Stomach (tissue), 4 donors: ENCODE results near the gene DCAF11.

Experiments
- EP300 ChIP-seq: sonication (generic); formaldehyde crosslinking; IDR thresholded peaks from one replicate; pipeline ENCODE4 v1.6.1; 2017; ENCODE audit warnings: antibody characterized with exemption
- POLR2A ChIP-seq, 4 donors: fragments of 450-650 bp; IDR thresholded peaks; one replicate each; pipeline ENCODE4 v1.6.1; 2016; ENCODE audit warnings: antibody characterized with exemption in 4 of 4, control low read depth in 2 of 4, mild to moderate bottlenecking in 1 of 4, moderate library complexity in 1 of 4
- TF ChIP-seq, protein P1 (sequence below), 7 experiments: fragments of 450-650 bp in 4 of 7; fragments of 200-600 bp in 3 of 7; sonication (generic) in 3 of 7; IDR thresholded peaks; one replicate each; pipeline ENCODE4 v1.5.1; 2016 to 2019; ENCODE audit warnings: antibody characterized with exemption in 7 of 7, control low read depth in 2 of 7, mild to moderate bottlenecking in 1 of 7

DNA sequence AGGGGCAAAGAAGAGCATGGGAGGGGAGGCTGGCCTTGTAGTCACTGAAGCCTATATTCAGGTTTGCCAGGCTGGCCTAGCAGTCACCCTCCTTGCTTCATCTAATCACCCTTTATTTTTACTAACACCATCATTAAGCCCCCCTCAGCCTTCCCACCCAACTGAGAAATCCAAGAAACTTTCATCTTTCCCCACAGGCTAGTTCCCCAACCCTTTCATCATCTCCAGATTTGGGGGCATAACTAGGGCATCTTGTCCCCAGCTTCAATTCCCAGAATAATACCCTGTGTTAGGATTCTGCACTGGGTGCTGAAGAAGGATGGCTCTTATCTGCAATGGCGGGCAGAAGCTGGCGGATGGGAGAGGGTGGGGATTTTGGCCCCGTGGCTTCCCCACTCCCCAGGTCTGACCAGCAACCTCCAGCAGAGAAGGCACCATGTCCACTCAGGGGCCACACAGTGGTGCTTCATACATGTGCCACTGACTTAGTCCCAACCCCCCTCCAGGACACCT, 13.5 kb upstream of the DCAF11 start:
- TF ChIP-seq, protein P1, sequence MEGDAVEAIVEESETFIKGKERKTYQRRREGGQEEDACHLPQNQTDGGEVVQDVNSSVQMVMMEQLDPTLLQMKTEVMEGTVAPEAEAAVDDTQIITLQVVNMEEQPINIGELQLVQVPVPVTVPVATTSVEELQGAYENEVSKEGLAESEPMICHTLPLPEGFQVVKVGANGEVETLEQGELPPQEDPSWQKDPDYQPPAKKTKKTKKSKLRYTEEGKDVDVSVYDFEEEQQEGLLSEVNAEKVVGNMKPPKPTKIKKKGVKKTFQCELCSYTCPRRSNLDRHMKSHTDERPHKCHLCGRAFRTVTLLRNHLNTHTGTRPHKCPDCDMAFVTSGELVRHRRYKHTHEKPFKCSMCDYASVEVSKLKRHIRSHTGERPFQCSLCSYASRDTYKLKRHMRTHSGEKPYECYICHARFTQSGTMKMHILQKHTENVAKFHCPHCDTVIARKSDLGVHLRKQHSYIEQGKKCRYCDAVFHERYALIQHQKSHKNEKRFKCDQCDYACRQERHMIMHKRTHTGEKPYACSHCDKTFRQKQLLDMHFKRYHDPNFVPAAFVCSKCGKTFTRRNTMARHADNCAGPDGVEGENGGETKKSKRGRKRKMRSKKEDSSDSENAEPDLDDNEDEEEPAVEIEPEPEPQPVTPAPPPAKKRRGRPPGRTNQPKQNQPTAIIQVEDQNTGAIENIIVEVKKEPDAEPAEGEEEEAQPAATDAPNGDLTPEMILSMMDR (IDR thresholded peaks at IDR 0.05) = no peak
- no peak for TF ChIP-seq POLR2A (IDR thresholded peaks at IDR 0.05)
- TF ChIP-seq EP300 = no peak
